Transverse colon (tissue), 4 donors: Measurements from ENCODE around the gene TMEM164. TPM values are rescaled to one million over a fixed set of nuclear protein-coding genes. Genes with fewer than 3 reads are reported as not detected.

Experiments
- DNase-seq: peaks from one replicate; pipeline ENCODE4 v3.0.0-alpha.2; 2019
- H3K27ac ChIP-seq, 4 donors: fragments of 200-600 bp; sonication (generic); 2 replicates each; pipeline ENCODE4 v1.5.1; 2016 to 2018; ENCODE audit warnings: inconsistent platforms in 4 of 4
- H3K27me3 ChIP-seq: fragments of 200-600 bp; sonication (generic); 2 replicates; pipeline ENCODE4 v1.5.1; 2017; ENCODE audit warnings: inconsistent platforms
- H3K36me3 ChIP-seq, 4 donors: fragments of 200-600 bp; sonication (generic); 2 replicates each; pipeline ENCODE4 v1.5.1; 2017 to 2019; ENCODE audit warnings: inconsistent platforms in 4 of 4
- H3K4me1 ChIP-seq, 4 donors: fragments of 200-600 bp; sonication (generic); 2 replicates each; pipeline ENCODE4 v1.5.1; 2017 to 2020; ENCODE audit warnings: inconsistent platforms in 4 of 4
- H3K4me3 ChIP-seq, 4 donors: fragments of 200-600 bp; sonication (generic); 1 replicate in 1 of 4; 2 replicates in 3 of 4; pipeline versions ENCODE4 v1.5.1 to v1.6.1; 2017 to 2019; ENCODE audit warnings: inconsistent platforms in 4 of 4
- H3K9me3 ChIP-seq, 2 donors: fragments of 200-600 bp; sonication (generic); 2 replicates each; pipeline ENCODE4 v1.5.1; 2017 to 2019; ENCODE audit warnings: inconsistent platforms in 2 of 2
- CTCF ChIP-seq, 5 experiments: fragments of 200-600 bp in 3 of 5; fragments of 450-650 bp in 2 of 5; sonication (generic) in 3 of 5; IDR thresholded peaks; 1 replicate in 2 of 5; 2 replicates in 3 of 5; pipeline ENCODE4 v1.5.1; 2016 to 2017; ENCODE audit warnings: antibody characterized with exemption in 5 of 5, inconsistent platforms in 3 of 5, mild to moderate bottlenecking in 2 of 5, moderate library complexity in 1 of 5
- EP300 ChIP-seq: sonication (generic); formaldehyde crosslinking; IDR thresholded peaks from one replicate; pipeline ENCODE4 v1.6.1; 2017; ENCODE audit warnings: antibody characterized with exemption, low read depth
- POLR2A ChIP-seq: fragments of 450-650 bp; IDR thresholded peaks from one replicate; pipeline ENCODE4 v1.6.1; 2016; ENCODE audit warnings: antibody characterized with exemption, mild to moderate bottlenecking, moderate library complexity
- POLR2AphosphoS5 ChIP-seq, 3 donors: sonication (generic); formaldehyde crosslinking; IDR thresholded peaks; one replicate each; pipeline ENCODE4 v1.6.1; 2016; ENCODE audit warnings: antibody characterized with exemption in 3 of 3
- WGBS, 2 donors: methylation state at CpG; one replicate each; pipeline ENCODE4 v1.1.5; 2018; ENCODE audit warnings: low coverage in 1 of 2; 5-methylcytosine and 5-hydroxymethylcytosine counted together
- in situ Hi-C, 4 donors: fragments of 200-750 bp; cut with MboI; loops; one replicate each; pipeline versions ENCODE4 v1.15.0 to v1.15.1; 2017; ENCODE audit warnings: low sequenced_read_pairs in 3 of 4, low pct_ligation_motif_present in 1 of 4, low pct_unique_long_range_greater_than_20kb in 1 of 4
- intact Hi-C: fragments of 100-400 bp; cut with DNase I; formaldehyde crosslinking; loops from one replicate; pipeline ENCODE4 v1.15.1; 2023; ENCODE audit warnings: low total_unique reads
- total RNA-seq, 4 donors: library from RNA; depleted of rRNA; stranded (reverse); fragments of >200 nt; gene quantifications; one replicate each; pipeline ENCODE4 v1.1.0, GENCODE V29; 2016

The TMEM164 gene
- total RNA-seq, 4 donors from 2014 or later, result 19.5 to 112 (median 91.3) TPM

- H3K4me1 ChIP-seq, result peaks cover 0 to 2% (median 0%) of the 10 kb centered on the region in 4 donors
- no peaks in the 10 kb centered on the region for H3K9me3 ChIP-seq
- H3K27ac ChIP-seq, result no peak overlapping the region
- intact Hi-C loops (no loop called here), in situ Hi-C loops (no loop called here)
- no peaks in the 10 kb centered on the region for H3K36me3 ChIP-seq
- TF ChIP-seq CTCF (IDR thresholded peaks at IDR 0.05) (no peak), POLR2A (no peak), EP300 (no peak)
- H3K4me3 ChIP-seq, result no peak overlapping the region
- WGBS, 2 donors, result 85 to 100% methylated on average over 1 to 3 of the region's 3 CpGs
- DNase-seq, result no peak
- no peaks in the 10 kb centered on the region for H3K27me3 ChIP-seq
Measured at GRCh38 chrX:110212299-110212698, 209.4 kb downstream of the TMEM164 start.

GRCh38 chrX:110213183-110213582 lies 210.3 kb downstream of the TMEM164 start:
- Histone ChIP-seq H3K36me3 (no peaks in the 10 kb centered on the region), H3K4me1 (peaks cover 0 to 2% (median 0%) of the 10 kb centered on the region in 4 donors), H3K27me3 (no peaks in the 10 kb centered on the region), H3K27ac (no peak overlapping the region), H3K4me3 (no peak overlapping the region), H3K9me3 (no peaks in the 10 kb centered on the region)
- in situ Hi-C loops (no loop called here), intact Hi-C loops (no loop called here)
- no peak for TF ChIP-seq CTCF (IDR thresholded peaks at IDR 0.05)
- no peak for TF ChIP-seq POLR2AphosphoS5 (IDR thresholded peaks at IDR 0.05)
- TF ChIP-seq EP300, result no peak
- TF ChIP-seq POLR2A, result no peak
- no peak for DNase-seq
- 87% methylated on average over 1 of the region's 1 CpG; no CpG with 5 or more reads in 1 of the 2 donors for WGBS, 2 donors

- Histone ChIP-seq H3K27ac (no peak overlapping the region), H3K4me3 (no peak overlapping the region), H3K4me1 (peaks cover 0 to 2% (median 0%) of the 10 kb centered on the region in 4 donors), H3K9me3 (no peaks in the 10 kb centered on the region), H3K27me3 (no peaks in the 10 kb centered on the region), H3K36me3 (no peaks in the 10 kb centered on the region)
- no peak for DNase-seq
- WGBS, 2 donors, result 62% methylated on average over 1 of the region's 1 CpG; no CpG with 5 or more reads in 1 of the 2 donors
- intact Hi-C loops, result no loop called here
- TF ChIP-seq POLR2A (no peak), POLR2AphosphoS5 (IDR thresholded peaks at IDR 0.05) (no peak), CTCF (IDR thresholded peaks at IDR 0.05) (no peak), EP300 (no peak)
- in situ Hi-C loops, result no loop called here
Measured at GRCh38 chrX:110214684-110215083, 211.8 kb downstream of the TMEM164 start.

GRCh38 chrX:110215411-110215810 lies 212.5 kb downstream of the TMEM164 start:
- no peaks in the 10 kb centered on the region for H3K36me3 ChIP-seq
- TF ChIP-seq EP300 (no peak), CTCF (IDR thresholded peaks at IDR 0.05) (no peak), POLR2AphosphoS5 (IDR thresholded peaks at IDR 0.05) (no peak), POLR2A (no peak)
- no peak for DNase-seq
- in situ Hi-C loops, result no loop called here
- WGBS, 2 donors, result 69% methylated on average over 1 of the region's 1 CpG; no CpG with 5 or more reads in 1 of the 2 donors
- no peak overlapping the region for H3K27ac ChIP-seq
- intact Hi-C loops, result no loop called here
- no peak overlapping the region for H3K4me3 ChIP-seq
- H3K9me3 ChIP-seq, result no peaks in the 10 kb centered on the region
- H3K4me1 ChIP-seq, result peaks cover 0 to 2% (median 0%) of the 10 kb centered on the region in 4 donors
- H3K27me3 ChIP-seq, result no peaks in the 10 kb centered on the region
